ENCODE data around the gene RFX3.

RFX3 gene

GRCh38 chr9:3348169-3348568 is 177.6 kb downstream of the RFX3 start:
- Histone ChIP-seq H3K4me3 (ENCODE audit: low read depth, low read length, poor library complexity, severe bottlenecking) (no peak overlapping the region), H3K4me1 (ENCODE audit: insufficient read depth, low read length, severe bottlenecking) (no peaks in the 10 kb centered on the region), H3K9me3 (ENCODE audit: low read length) (no peaks in the 10 kb centered on the region), H3K36me3 (ENCODE audit: insufficient read depth, low read length) (no peaks in the 10 kb centered on the region; the same call in 1 of the 2 replicates), H3K9me2 (ENCODE audit: low read depth, low read length) (no peaks in the 10 kb centered on the region), H3K27ac (ENCODE audit: low read depth, low read length, poor library complexity, severe bottlenecking) (no peak overlapping the region), H2AFZ (ENCODE audit: low read length) (no peak overlapping the region), H3K9ac (ENCODE audit: low read length) (no peak overlapping the region), H3K4me2 (ENCODE audit: low read length) (no peak overlapping the region), H3K79me2 (ENCODE audit: insufficient read depth, low read length) (no peaks in the 10 kb centered on the region; the same call in 1 of the 2 replicates), H3F3A (ENCODE audit: insufficient read depth, low read length) (no peaks in the 10 kb centered on the region), H3K27me3 (ENCODE audit: insufficient read depth, low read length) (no peaks in the 10 kb centered on the region), H4K20me1 (ENCODE audit: insufficient read depth, low read length) (no peaks in the 10 kb centered on the region)
- no peak for TF ChIP-seq EZH2 (IDR thresholded peaks at IDR 0.05; ENCODE audit: borderline replicate concordance, low read length)
- no peak for TF ChIP-seq CTCF (IDR thresholded peaks at IDR 0.05; ENCODE audit: low read length)

DNA sequence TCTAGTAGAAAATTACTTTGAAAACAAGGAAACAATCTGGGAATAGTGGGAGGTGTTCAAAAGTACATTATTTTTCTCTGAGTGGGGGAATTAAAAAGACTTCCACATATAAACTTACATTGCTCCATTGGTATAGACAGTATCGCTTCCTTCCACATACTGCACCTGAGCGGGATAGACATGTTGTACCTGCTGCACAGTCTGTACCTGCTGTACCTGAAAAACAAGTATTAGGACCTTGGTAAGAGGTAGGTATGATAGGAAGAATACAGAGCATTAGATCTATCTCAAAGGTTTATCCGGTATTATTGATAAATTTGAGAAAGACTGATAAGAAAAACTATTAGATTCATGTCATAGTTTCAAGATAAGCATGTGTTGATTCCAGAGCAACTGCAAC is 179.3 kb downstream of the RFX3 start:
- no peaks in the 10 kb centered on the region for H4K20me1 ChIP-seq (ENCODE audit: insufficient read depth, low read length)
- H3K79me2 ChIP-seq (ENCODE audit: insufficient read depth, low read length) = no peaks in the 10 kb centered on the region; the same call in 1 of the 2 replicates
- no peak overlapping the region for H3K9ac ChIP-seq (ENCODE audit: low read length)
- no peak for TF ChIP-seq CTCF (IDR thresholded peaks at IDR 0.05; ENCODE audit: low read length)
- TF ChIP-seq EZH2 (IDR thresholded peaks at IDR 0.05; ENCODE audit: borderline replicate concordance, low read length) = no peak
- no peak overlapping the region for H3K4me3 ChIP-seq (ENCODE audit: low read depth, low read length, poor library complexity, severe bottlenecking)
- no peaks in the 10 kb centered on the region for H3F3A ChIP-seq (ENCODE audit: insufficient read depth, low read length)
- no peak overlapping the region for H2AFZ ChIP-seq (ENCODE audit: low read length)
- H3K4me2 ChIP-seq (ENCODE audit: low read length) = no peak overlapping the region
- no peak overlapping the region for H3K27ac ChIP-seq (ENCODE audit: low read depth, low read length, poor library complexity, severe bottlenecking)
- H3K9me2 ChIP-seq (ENCODE audit: low read depth, low read length) = no peaks in the 10 kb centered on the region
- H3K36me3 ChIP-seq (ENCODE audit: insufficient read depth, low read length) = no peaks in the 10 kb centered on the region; the same call in 1 of the 2 replicates
- no peaks in the 10 kb centered on the region for H3K9me3 ChIP-seq (ENCODE audit: low read length)
- H3K4me1 ChIP-seq (ENCODE audit: insufficient read depth, low read length, severe bottlenecking) = no peaks in the 10 kb centered on the region
- no peaks in the 10 kb centered on the region for H3K27me3 ChIP-seq (ENCODE audit: insufficient read depth, low read length)

DNA sequence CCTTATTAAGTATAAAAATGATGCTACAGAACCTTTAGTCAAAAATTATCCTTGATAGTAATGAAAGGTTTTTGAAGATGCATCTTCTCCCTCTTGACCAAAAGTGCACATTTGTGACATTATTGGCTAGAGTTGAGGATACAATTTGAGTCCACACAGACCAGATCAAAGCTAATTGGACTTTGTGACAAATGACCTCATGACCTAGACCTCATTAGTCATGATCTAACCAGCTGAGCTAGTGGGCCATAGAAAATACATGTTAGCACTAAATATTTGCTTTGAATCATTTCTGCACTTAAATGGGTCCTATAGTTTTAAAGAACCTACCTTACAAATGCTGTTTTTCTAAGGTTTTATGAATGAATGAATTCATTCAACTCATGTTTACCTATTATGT is 182.1 kb downstream of the RFX3 start:
- Histone ChIP-seq H4K20me1 (ENCODE audit: insufficient read depth, low read length) (no peaks in the 10 kb centered on the region), H3F3A (ENCODE audit: insufficient read depth, low read length) (no peaks in the 10 kb centered on the region), H2AFZ (ENCODE audit: low read length) (no peak overlapping the region), H3K79me2 (ENCODE audit: insufficient read depth, low read length) (no peaks in the 10 kb centered on the region), H3K9me3 (ENCODE audit: low read length) (no peaks in the 10 kb centered on the region), H3K9me2 (ENCODE audit: low read depth, low read length) (no peaks in the 10 kb centered on the region), H3K27ac (ENCODE audit: low read depth, low read length, poor library complexity, severe bottlenecking) (no peak overlapping the region), H3K27me3 (ENCODE audit: insufficient read depth, low read length) (no peaks in the 10 kb centered on the region), H3K36me3 (ENCODE audit: insufficient read depth, low read length) (no peaks in the 10 kb centered on the region; the same call in 1 of the 2 replicates), H3K4me1 (ENCODE audit: insufficient read depth, low read length, severe bottlenecking) (no peaks in the 10 kb centered on the region), H3K4me2 (ENCODE audit: low read length) (no peak overlapping the region), H3K9ac (ENCODE audit: low read length) (no peak overlapping the region), H3K4me3 (ENCODE audit: low read depth, low read length, poor library complexity, severe bottlenecking) (no peak overlapping the region)
- no peak for TF ChIP-seq EZH2 (IDR thresholded peaks at IDR 0.05; ENCODE audit: borderline replicate concordance, low read length)
- no peak for TF ChIP-seq CTCF (IDR thresholded peaks at IDR 0.05; ENCODE audit: low read length)

All from OCI-LY1 (cell line).